GM06990 (cell line): Measurements from ENCODE around the gene PTPRT.

ENCODE experiments used
- DNase-seq: peaks from one replicate; pipeline ENCODE4 v3.0.0-alpha.2; 2011; ENCODE audit not compliant: insufficient read length; ENCODE audit errors: extremely low read depth
- H3K27me3 ChIP-seq: replicated peaks from 2 replicates; pipeline ENCODE4 v1.6.0; 2011; ENCODE audit warnings: low read length; ENCODE audit not compliant: control insufficient read depth, insufficient read depth
- H3K36me3 ChIP-seq: 2 replicates; pipeline ENCODE4 v1.5.1; 2011; ENCODE audit warnings: low read length; ENCODE audit not compliant: control insufficient read depth, insufficient read depth
- H3K4me3 ChIP-seq: replicated peaks from 2 replicates; pipeline ENCODE4 v1.5.1; 2011; ENCODE audit warnings: low read depth, mild to moderate bottlenecking, control low read depth, low read length
- CTCF ChIP-seq: IDR thresholded peaks from 2 replicates; pipeline ENCODE4 v1.5.1; 2011; ENCODE audit warnings: low read length, control low read depth, mild to moderate bottlenecking, inconsistent platforms; ENCODE audit not compliant: insufficient read depth, poor library complexity, severe bottlenecking

The PTPRT gene

GRCh38 chr20:42510686-42511085 is 679.0 kb downstream of the PTPRT start:
- Histone ChIP-seq H3K4me3 (no peak overlapping the region), H3K36me3 (no peaks in the 10 kb centered on the region), H3K27me3 (no peaks in the 10 kb centered on the region)
- no peak for TF ChIP-seq CTCF
- DNase-seq = no peak

GRCh38 chr20:42507874-42508273 is 681.8 kb downstream of the PTPRT start:
- Histone ChIP-seq H3K4me3 (no peak overlapping the region), H3K36me3 (no peaks in the 10 kb centered on the region), H3K27me3 (no peaks in the 10 kb centered on the region)
- DNase-seq = no peak
- no peak for TF ChIP-seq CTCF

GRCh38 chr20:42506397-42506796 is 683.3 kb downstream of the PTPRT start:
- H3K4me3 ChIP-seq = no peak overlapping the region
- TF ChIP-seq CTCF = no peak
- no peaks in the 10 kb centered on the region for H3K27me3 ChIP-seq
- no peaks in the 10 kb centered on the region for H3K36me3 ChIP-seq
- no peak for DNase-seq

GRCh38 chr20:42502591-42502990 is 687.1 kb downstream of the PTPRT start:
- DNase-seq = no peak
- no peak for TF ChIP-seq CTCF
- Histone ChIP-seq H3K4me3 (no peak overlapping the region), H3K36me3 (no peaks in the 10 kb centered on the region), H3K27me3 (no peaks in the 10 kb centered on the region)

GRCh38 chr20:42496595-42496994 is 693.1 kb downstream of the PTPRT start:
- no peaks in the 10 kb centered on the region for H3K27me3 ChIP-seq
- no peaks in the 10 kb centered on the region for H3K36me3 ChIP-seq
- no peak for TF ChIP-seq CTCF
- no peak overlapping the region for H3K4me3 ChIP-seq
- no peak for DNase-seq

- H3K36me3 ChIP-seq = no peaks in the 10 kb centered on the region
- DNase-seq = no peak
- TF ChIP-seq CTCF = no peak
Measured at GRCh38 chr20:42494290-42494689, 695.4 kb downstream of the PTPRT start.

More at GRCh38 chr20:42494290-42494689, 695.4 kb downstream of the PTPRT start:
- Histone ChIP-seq H3K4me3 (no peak overlapping the region), H3K27me3 (no peaks in the 10 kb centered on the region)
